Mucosa of descending colon (tissue), 3 donors: ENCODE results near the gene ARHGAP27. TPM values are rescaled to one million over a fixed set of nuclear protein-coding genes. Genes with fewer than 3 reads are reported as not detected.

Experiments
- ATAC-seq: fragments of 200-7000 bp; cut with Tn5 transposase; one replicate; pipeline ENCODE4 v1.9.1; 2020; ENCODE audit warnings: mild to moderate bottlenecking, moderate library complexity
- DNase-seq, 3 donors: peaks; one replicate each; pipeline ENCODE4 v3.0.0-alpha.2; 2020
- H3K36me3 ChIP-seq: fragments of 200-600 bp; one replicate; pipeline ENCODE4 v1.8.0; 2021; ENCODE audit warnings: low read depth, mild to moderate bottlenecking
- H3K4me1 ChIP-seq: fragments of 200-600 bp; one replicate; pipeline ENCODE4 v1.8.0; 2021; ENCODE audit warnings: low read depth, mild to moderate bottlenecking
- H3K4me3 ChIP-seq: fragments of 200-600 bp; one replicate; pipeline ENCODE4 v1.8.0; 2021; ENCODE audit warnings: mild to moderate bottlenecking
- H3K9me3 ChIP-seq: fragments of 200-600 bp; one replicate; pipeline ENCODE4 v1.8.0; 2021; ENCODE audit warnings: mild to moderate bottlenecking
- intact Hi-C, 2 donors: fragments of 100-400 bp; cut with DNase I in 1 of 2; cut with micrococcal nuclease in 1 of 2; formaldehyde crosslinking; loops; one replicate each; pipeline versions ENCODE4 v1.11.0 to v1.11.1; 2022; cut with DNase I, micrococcal nuclease
- total RNA-seq, 3 donors: library from RNA; stranded (reverse); fragmentation: NEBNext Ultra II Directional in 2 of 3; extraction: Animal tissue kit (Norgen Biotek cat#: 25700) in 2 of 3; gene quantifications; one replicate each; pipeline versions ENCODE4 v1.2.1 to v1.2.4, GENCODE V29; 2021 to 2023
- TF ChIP-seq, protein P1 (sequence below): fragments of 200-600 bp; IDR thresholded peaks from one replicate; pipeline ENCODE4 v1.8.0; 2022; ENCODE audit warnings: antibody characterized with exemption, mild to moderate bottlenecking
- donor health status: DM: no; HTN: no; CAD: no; lungs with moderate emphysema.
- donor health status: DM: no; HTN: no; CAD: no.
- donor health status: DM: no; HTN: yes; CAD: no.

ARHGAP27 gene
- total RNA-seq, 3 donors from 2014 or later = 88.7 to 199 (median 165) TPM

DNA sequence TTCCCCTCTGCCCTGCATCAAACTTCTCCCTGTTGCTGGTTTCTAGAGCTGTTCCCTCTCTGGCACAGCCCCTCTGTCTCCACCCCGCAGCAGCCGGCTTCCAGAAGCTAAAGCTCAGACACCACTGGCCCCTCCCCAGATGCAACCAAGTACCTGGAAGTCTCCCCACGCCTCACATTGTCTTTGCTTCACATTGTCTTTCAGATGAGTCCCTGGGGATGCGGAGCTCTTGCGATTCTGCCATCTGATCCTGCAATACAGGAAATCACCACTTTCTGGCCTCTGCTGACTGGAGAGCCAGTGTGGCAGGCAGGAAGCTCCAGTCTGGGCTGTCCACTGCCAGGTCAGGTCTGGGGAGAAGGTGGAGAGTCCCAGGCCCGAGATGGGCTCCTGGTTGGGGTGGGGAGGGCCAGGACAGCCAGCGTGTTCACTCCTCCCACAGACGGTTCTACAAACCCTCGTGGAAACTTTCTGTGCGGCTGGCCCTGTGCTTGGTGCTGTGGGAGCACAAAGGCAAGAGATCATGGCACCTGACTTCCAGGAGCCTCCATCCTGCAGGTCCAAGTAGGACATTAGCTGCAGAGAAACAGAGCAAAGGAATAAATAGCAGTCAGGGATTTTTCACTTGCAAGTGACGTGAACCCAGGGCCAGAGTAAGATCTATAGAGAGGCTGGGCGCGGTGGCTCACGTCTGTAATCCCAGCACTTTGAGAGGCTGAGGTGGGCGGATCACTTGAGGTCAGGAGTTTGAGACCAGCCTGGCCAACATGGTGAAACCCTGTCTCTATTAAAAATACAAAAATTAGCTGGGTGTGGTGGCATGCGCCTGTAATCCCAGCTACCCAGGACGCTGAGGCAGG, 67.9 kb downstream of the ARHGAP27 start:
- DNase-seq (no peak), ATAC-seq (no peak)
- no peaks in the 10 kb centered on the region for H3K4me1 ChIP-seq
- TF ChIP-seq, protein P1, sequence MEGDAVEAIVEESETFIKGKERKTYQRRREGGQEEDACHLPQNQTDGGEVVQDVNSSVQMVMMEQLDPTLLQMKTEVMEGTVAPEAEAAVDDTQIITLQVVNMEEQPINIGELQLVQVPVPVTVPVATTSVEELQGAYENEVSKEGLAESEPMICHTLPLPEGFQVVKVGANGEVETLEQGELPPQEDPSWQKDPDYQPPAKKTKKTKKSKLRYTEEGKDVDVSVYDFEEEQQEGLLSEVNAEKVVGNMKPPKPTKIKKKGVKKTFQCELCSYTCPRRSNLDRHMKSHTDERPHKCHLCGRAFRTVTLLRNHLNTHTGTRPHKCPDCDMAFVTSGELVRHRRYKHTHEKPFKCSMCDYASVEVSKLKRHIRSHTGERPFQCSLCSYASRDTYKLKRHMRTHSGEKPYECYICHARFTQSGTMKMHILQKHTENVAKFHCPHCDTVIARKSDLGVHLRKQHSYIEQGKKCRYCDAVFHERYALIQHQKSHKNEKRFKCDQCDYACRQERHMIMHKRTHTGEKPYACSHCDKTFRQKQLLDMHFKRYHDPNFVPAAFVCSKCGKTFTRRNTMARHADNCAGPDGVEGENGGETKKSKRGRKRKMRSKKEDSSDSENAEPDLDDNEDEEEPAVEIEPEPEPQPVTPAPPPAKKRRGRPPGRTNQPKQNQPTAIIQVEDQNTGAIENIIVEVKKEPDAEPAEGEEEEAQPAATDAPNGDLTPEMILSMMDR = no peak
- H3K36me3 ChIP-seq = no peaks in the 10 kb centered on the region
- intact Hi-C loops = no loop called here
- H3K4me3 ChIP-seq = no peak overlapping the region
- no peaks in the 10 kb centered on the region for H3K9me3 ChIP-seq

DNA sequence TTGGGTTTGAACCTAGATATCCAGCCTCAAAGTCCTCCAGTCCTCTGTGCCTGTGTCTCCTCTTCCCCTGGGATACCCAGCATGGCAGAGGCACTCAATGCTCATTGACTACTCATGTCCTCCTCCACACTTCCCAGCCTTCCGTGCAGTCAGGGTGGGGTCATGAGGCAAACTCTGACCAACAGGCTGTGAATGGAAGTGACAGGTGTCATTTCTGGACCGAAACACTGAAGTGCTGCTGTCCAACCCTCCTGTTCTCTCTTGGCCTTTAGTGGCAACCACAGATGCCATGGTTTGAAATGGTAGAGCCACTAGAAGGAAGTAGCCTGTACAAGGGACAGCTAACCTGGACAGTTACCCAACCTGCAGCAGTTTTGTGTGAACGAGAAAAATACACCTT, 69.2 kb downstream of the ARHGAP27 start:
- H3K9me3 ChIP-seq = no peaks in the 10 kb centered on the region
- TF ChIP-seq, protein P1 = no peak
- no peak overlapping the region for H3K4me3 ChIP-seq
- ATAC-seq = no peak
- no peak for DNase-seq
- H3K36me3 ChIP-seq = no peaks in the 10 kb centered on the region
- intact Hi-C loops = no loop called here
- H3K4me1 ChIP-seq = no peaks in the 10 kb centered on the region

DNA sequence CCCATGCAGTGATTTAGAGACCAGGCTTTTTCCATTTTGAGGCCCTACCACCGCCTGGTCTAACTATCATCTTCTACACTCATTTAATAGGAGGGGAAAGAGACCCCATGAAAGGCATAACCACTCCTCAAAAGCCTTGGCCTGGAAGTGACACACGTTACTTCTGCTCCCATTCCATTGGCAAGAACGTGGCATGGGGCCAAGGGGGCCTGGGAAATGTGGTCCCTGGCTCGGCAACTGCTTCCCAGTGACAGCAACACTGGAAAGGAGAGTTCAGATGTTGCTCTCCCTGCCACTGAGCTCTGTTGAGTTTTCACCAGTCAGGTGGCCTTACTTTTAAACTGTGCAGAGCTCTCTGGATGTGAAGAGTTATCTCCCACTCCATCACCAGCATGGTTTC, 70.7 kb downstream of the ARHGAP27 start:
- TF ChIP-seq, protein P1 = no peak
- H3K4me1 ChIP-seq = no peaks in the 10 kb centered on the region
- no peak for DNase-seq

DNA sequence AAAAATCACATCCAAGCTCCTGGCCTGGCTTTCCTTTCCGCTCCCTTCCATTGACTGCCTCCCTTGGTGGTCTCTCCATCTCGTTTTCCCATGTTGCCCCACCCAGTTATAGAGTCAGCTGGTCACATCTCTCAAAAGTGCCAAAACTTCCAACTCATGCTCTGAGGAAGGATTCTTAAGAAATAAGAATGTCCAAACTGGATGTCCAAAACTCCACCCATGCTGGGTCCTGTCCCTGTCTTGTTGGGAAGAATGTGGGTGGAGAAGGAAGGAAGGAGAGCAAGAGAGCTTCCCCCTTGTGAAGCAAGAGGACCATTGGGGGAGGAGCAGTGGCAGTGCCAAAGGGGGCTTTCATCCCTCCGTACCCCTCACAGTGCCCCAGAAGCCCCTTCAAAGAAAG, 71.2 kb downstream of the ARHGAP27 start:
- H3K4me3 ChIP-seq = no peak overlapping the region
- DNase-seq (no peak), ATAC-seq (no peak)
- intact Hi-C loops = no loop called here
- H3K36me3 ChIP-seq = no peaks in the 10 kb centered on the region
- no peaks in the 10 kb centered on the region for H3K9me3 ChIP-seq
- TF ChIP-seq, protein P1 = no peak
- no peaks in the 10 kb centered on the region for H3K4me1 ChIP-seq

More for the DNA sequence above, 70.7 kb downstream of the ARHGAP27 start:
- Histone ChIP-seq H3K4me3 (no peak overlapping the region), H3K36me3 (no peaks in the 10 kb centered on the region), H3K9me3 (no peaks in the 10 kb centered on the region)
- no peak for ATAC-seq
- intact Hi-C loops = no loop called here

DNA sequence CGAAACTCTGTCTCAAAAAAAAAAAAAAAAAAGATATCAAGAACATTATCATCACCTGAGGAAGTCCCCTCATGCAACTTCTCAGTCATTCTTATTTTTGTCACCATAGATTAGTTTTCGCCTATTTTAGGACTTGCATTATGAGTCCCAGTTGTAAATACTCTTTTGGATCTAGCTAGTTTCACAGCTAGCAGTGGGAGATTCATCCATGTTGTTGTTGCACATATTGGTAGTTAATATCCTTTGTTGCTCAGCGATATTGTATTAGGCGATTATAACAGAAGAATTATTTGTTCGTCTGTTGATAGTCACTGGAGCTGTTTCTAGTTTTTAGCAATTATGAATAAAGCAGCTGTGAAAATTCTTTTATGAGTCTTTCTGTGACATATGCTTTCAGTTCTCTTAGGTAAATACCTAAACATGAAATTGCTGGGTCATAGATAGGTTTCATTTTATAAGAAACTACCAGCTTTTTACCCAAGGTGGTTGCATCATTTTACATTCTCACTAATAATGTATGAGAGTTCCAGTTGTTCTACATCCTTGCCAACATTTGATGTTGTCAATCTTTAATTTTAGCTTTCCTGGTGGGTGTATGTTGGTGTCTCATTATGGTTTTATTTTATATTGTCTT, 75.2 kb downstream of the ARHGAP27 start:
- TF ChIP-seq, protein P1 = no peak

More for the DNA sequence above, 75.2 kb downstream of the ARHGAP27 start:
- no peak for DNase-seq
- H3K36me3 ChIP-seq = no peaks in the 10 kb centered on the region
- H3K4me1 ChIP-seq = no peaks in the 10 kb centered on the region
- H3K4me3 ChIP-seq = no peak overlapping the region
- H3K9me3 ChIP-seq = no peaks in the 10 kb centered on the region
- intact Hi-C loops = no loop called here
- ATAC-seq = no peak
